Lower leg skin (tissue), 4 donors: ENCODE data around the gene EYA3. TPM values are rescaled to one million over a fixed set of nuclear protein-coding genes. Genes with fewer than 3 reads are reported as not detected.

Source experiments
- DNase-seq, 2 donors: peaks; one replicate each; pipeline ENCODE4 v3.0.0-alpha.2; 2019; ENCODE audit warnings: low spot score in 2 of 2
- H3K4me3 ChIP-seq: fragments of 200-600 bp; sonication (generic); 2 replicates; pipeline ENCODE4 v1.5.1; 2017; ENCODE audit warnings: mild to moderate bottlenecking, low read depth; ENCODE audit not compliant: poor library complexity, severe bottlenecking
- POLR2A ChIP-seq, 2 donors: fragments of 450-650 bp; IDR thresholded peaks; one replicate each; pipeline ENCODE4 v1.6.1; 2016 to 2017; ENCODE audit warnings: antibody characterized with exemption in 2 of 2, mild to moderate bottlenecking in 1 of 2, moderate library complexity in 1 of 2
- WGBS, 2 donors: methylation state at CpG; one replicate each; pipeline ENCODE4 v1.1.5; 2018; 5-methylcytosine and 5-hydroxymethylcytosine counted together
- intact Hi-C: fragments of 100-400 bp; cut with DNase I; formaldehyde crosslinking; loops from one replicate; pipeline ENCODE4 v1.15.0; 2023; ENCODE audit warnings: low total_unique reads
- total RNA-seq, 4 donors: library from RNA; depleted of rRNA; stranded (reverse); fragments of >200 nt; gene quantifications; one replicate each; pipeline ENCODE4 v1.1.0, GENCODE V29; 2016
- TF ChIP-seq, protein P1 (sequence below), 3 donors: fragments of 450-650 bp; IDR thresholded peaks; one replicate each; pipeline ENCODE4 v1.5.1; 2016; ENCODE audit warnings: antibody characterized with exemption in 3 of 3, mild to moderate bottlenecking in 3 of 3, moderate library complexity in 2 of 3

EYA3 gene
- total RNA-seq, 4 donors from 2014 or later, result 14.9 to 20.1 (median 17.1) TPM

- TF ChIP-seq, protein P1, sequence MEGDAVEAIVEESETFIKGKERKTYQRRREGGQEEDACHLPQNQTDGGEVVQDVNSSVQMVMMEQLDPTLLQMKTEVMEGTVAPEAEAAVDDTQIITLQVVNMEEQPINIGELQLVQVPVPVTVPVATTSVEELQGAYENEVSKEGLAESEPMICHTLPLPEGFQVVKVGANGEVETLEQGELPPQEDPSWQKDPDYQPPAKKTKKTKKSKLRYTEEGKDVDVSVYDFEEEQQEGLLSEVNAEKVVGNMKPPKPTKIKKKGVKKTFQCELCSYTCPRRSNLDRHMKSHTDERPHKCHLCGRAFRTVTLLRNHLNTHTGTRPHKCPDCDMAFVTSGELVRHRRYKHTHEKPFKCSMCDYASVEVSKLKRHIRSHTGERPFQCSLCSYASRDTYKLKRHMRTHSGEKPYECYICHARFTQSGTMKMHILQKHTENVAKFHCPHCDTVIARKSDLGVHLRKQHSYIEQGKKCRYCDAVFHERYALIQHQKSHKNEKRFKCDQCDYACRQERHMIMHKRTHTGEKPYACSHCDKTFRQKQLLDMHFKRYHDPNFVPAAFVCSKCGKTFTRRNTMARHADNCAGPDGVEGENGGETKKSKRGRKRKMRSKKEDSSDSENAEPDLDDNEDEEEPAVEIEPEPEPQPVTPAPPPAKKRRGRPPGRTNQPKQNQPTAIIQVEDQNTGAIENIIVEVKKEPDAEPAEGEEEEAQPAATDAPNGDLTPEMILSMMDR (IDR thresholded peaks at IDR 0.05), result no peak
- no peak for TF ChIP-seq POLR2A (IDR thresholded peaks at IDR 0.05)
- no peak for DNase-seq
- WGBS, 2 donors, result 89 to 93% methylated on average over 8 of the region's 8 CpGs
- intact Hi-C loops, result no loop called here
- no peak overlapping the region for H3K4me3 ChIP-seq
Measured at GRCh38 chr1:28037946-28038345, 50.5 kb downstream of the EYA3 start.

DNA sequence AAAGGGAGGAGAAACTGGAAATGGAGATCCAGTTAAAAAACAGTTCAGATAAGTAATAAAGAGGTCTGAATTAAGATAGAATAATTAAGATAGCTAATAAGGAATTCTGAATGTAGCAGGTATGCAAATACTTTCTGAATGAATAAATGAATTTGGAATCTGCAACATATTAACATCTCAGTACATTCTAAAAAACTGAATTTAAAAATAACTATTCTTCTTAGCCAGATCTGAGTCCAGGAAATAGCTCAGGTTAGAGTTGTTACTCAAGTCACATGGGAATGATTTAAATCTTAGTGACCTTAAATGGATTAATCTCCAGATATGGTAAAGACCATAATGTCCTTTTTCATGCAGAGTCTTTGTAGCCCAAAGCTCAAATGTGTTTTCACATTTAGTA is 51.2 kb downstream of the EYA3 start:
- TF ChIP-seq, protein P1 (IDR thresholded peaks at IDR 0.05), result no peak
- no peak for TF ChIP-seq POLR2A (IDR thresholded peaks at IDR 0.05)
- H3K4me3 ChIP-seq, result no peak overlapping the region
- intact Hi-C loops, result no loop called here
- no peak for DNase-seq

GRCh38 chr1:28036431-28036830 is 52.0 kb downstream of the EYA3 start:
- no peak overlapping the region for H3K4me3 ChIP-seq
- WGBS, 2 donors, result 81 to 89% methylated on average over 2 of the region's 2 CpGs
- no peak for DNase-seq
- no peak for TF ChIP-seq POLR2A (IDR thresholded peaks at IDR 0.05)
- TF ChIP-seq, protein P1 (IDR thresholded peaks at IDR 0.05), result no peak
- intact Hi-C loops, result no loop called here

DNA sequence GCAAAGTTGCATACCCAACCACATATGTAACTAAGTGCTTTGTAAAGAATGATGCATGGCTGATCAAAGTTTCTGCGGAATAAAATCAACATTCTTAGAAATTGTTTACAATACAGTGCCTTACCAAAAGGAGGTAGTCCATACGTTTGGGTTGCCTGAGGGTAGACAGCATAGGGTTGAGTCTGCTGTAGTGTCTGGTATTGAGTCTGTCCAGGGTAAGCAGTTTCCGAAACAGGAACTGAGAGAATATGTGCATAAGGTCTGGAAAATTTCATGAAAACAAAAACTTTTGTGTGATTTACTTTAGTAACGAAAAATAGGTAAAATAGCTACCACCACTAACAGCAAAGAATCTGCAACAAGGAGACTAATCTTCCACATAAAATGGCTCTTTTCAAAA is 53.0 kb downstream of the EYA3 start:
- TF ChIP-seq POLR2A (IDR thresholded peaks at IDR 0.05), result no peak
- TF ChIP-seq, protein P1 (IDR thresholded peaks at IDR 0.05), result no peak

GRCh38 chr1:28032281-28032680 is 56.1 kb downstream of the EYA3 start:
- TF ChIP-seq, protein P1 (IDR thresholded peaks at IDR 0.05), result no peak
- no peak for TF ChIP-seq POLR2A (IDR thresholded peaks at IDR 0.05)
- no peak for DNase-seq
- intact Hi-C loops, result no loop called here
- H3K4me3 ChIP-seq, result no peak overlapping the region

More for the DNA sequence above, 53.0 kb downstream of the EYA3 start:
- WGBS, 2 donors, result 89 to 90% methylated on average over 4 of the region's 4 CpGs
- intact Hi-C loops, result no loop called here
- no peak for DNase-seq
- no peak overlapping the region for H3K4me3 ChIP-seq

- H3K4me3 ChIP-seq, result no peak overlapping the region
- intact Hi-C loops, result no loop called here
- no peak for DNase-seq
- TF ChIP-seq POLR2A (IDR thresholded peaks at IDR 0.05), result no peak
- TF ChIP-seq, protein P1 (IDR thresholded peaks at IDR 0.05), result no peak
Measured at GRCh38 chr1:28031173-28031572, 57.2 kb downstream of the EYA3 start.
